LNCaP clone FGC (cell line): ENCODE measurements around the gene THBD.

Experiments used
- DNase-seq: peaks from one replicate; pipeline ENCODE4 v3.0.0-alpha.2; 2011; ENCODE audit warnings: low read depth
- H3K4me3 ChIP-seq: 2 replicates; pipeline ENCODE4 v1.5.1; 2011; ENCODE audit warnings: mild to moderate bottlenecking, low read depth, low read length, control low read depth
- CTCF ChIP-seq: IDR thresholded peaks from 2 replicates; pipeline ENCODE4 v1.5.1; 2012; ENCODE audit warnings: mild to moderate bottlenecking; ENCODE audit not compliant: control insufficient read depth, insufficient read depth; ENCODE audit errors: extremely low read depth

THBD gene

GRCh38 chr20:23046431-23046830 lies 3.0 kb downstream of the THBD start:
- TF ChIP-seq CTCF: no peak
- no peak overlapping the region for H3K4me3 ChIP-seq
- DNase-seq: peak; percentile 44

- no peak for DNase-seq
- no peak overlapping the region for H3K4me3 ChIP-seq
- TF ChIP-seq CTCF: no peak
These were observed 6.1 kb downstream of the THBD start for GRCh38 chr20:23043376-23043775.

- DNase-seq: no peak
- no peak overlapping the region for H3K4me3 ChIP-seq
- TF ChIP-seq CTCF: no peak
These were observed 7.2 kb downstream of the THBD start for GRCh38 chr20:23042270-23042669.

GRCh38 chr20:23039885-23040508 lies 9.5 kb downstream of the THBD start:
- no peak for TF ChIP-seq CTCF
- no peak for DNase-seq

GRCh38 chr20:23039136-23039875 lies 10.2 kb downstream of the THBD start:
- no peak for DNase-seq
- no peak overlapping the region for H3K4me3 ChIP-seq
- no peak for TF ChIP-seq CTCF

More at GRCh38 chr20:23039885-23040508, 9.5 kb downstream of the THBD start:
- H3K4me3 ChIP-seq: no peak overlapping the region

GRCh38 chr20:23037017-23037481 lies 12.4 kb downstream of the THBD start:
- no peak for DNase-seq
- no peak for TF ChIP-seq CTCF
- no peak overlapping the region for H3K4me3 ChIP-seq
